Gastroesophageal sphincter (tissue), 4 donors: ENCODE results near the gene LIN28B. TPM values are rescaled to one million over a fixed set of nuclear protein-coding genes. Genes with fewer than 3 reads are reported as not detected.

Source experiments
- ATAC-seq: fragments of 150-250 bp; one replicate; pipeline ENCODE4 v1.9.1; 2016; ENCODE audit warnings: mild to moderate bottlenecking, moderate library complexity
- H3K27ac ChIP-seq, 4 donors: fragments of 200-600 bp; sonication (generic) in 3 of 4; 1 replicate in 3 of 4; 2 replicates in 1 of 4; pipeline ENCODE4 v1.5.1; 2016 to 2019
- H3K27me3 ChIP-seq: fragments of 200-600 bp; sonication (generic); one replicate; pipeline ENCODE4 v1.5.1; 2019
- H3K36me3 ChIP-seq, 2 donors: fragments of 200-600 bp; sonication (generic); one replicate each; pipeline ENCODE4 v1.5.1; 2019; ENCODE audit warnings: control low read depth in 1 of 2
- H3K4me1 ChIP-seq, 3 donors: fragments of 200-600 bp; sonication (generic); 1 replicate in 2 of 3; 2 replicates in 1 of 3; pipeline ENCODE4 v1.5.1; 2016 to 2019; ENCODE audit warnings: control low read depth in 2 of 3
- H3K4me3 ChIP-seq, 2 donors: fragments of 200-600 bp; sonication (generic); one replicate each; pipeline ENCODE4 v1.5.1; 2019; ENCODE audit warnings: mild to moderate bottlenecking in 1 of 2, moderate library complexity in 1 of 2
- H3K9me3 ChIP-seq, 3 donors: fragments of 200-600 bp; sonication (generic); one replicate each; pipeline ENCODE4 v1.5.1; 2017 to 2019; ENCODE audit warnings: control low read depth in 2 of 3
- CTCF ChIP-seq, 4 experiments: fragments of 200-600 bp in 2 of 4; fragments of 450-650 bp in 2 of 4; sonication (generic) in 1 of 4; IDR thresholded peaks; one replicate each; pipeline ENCODE4 v1.5.1; 2017 to 2019; ENCODE audit warnings: antibody characterized with exemption in 4 of 4, mild to moderate bottlenecking in 2 of 4, moderate library complexity in 2 of 4
- EP300 ChIP-seq: sonication (generic); formaldehyde crosslinking; IDR thresholded peaks from one replicate; pipeline ENCODE4 v1.6.1; 2017; ENCODE audit warnings: antibody characterized with exemption, mild to moderate bottlenecking
- POLR2A ChIP-seq, 2 donors: fragments of 450-650 bp; IDR thresholded peaks; one replicate each; pipeline ENCODE4 v1.6.1; 2017; ENCODE audit warnings: antibody characterized with exemption in 2 of 2, mild to moderate bottlenecking in 2 of 2, moderate library complexity in 1 of 2
- POLR2AphosphoS5 ChIP-seq: sonication (generic); formaldehyde crosslinking; IDR thresholded peaks from one replicate; pipeline ENCODE4 v1.6.1; 2017; ENCODE audit warnings: antibody characterized with exemption
- WGBS, 2 donors: methylation state at CpG; one replicate each; pipeline ENCODE4 v1.1.5; 2018; ENCODE audit warnings: low coverage in 1 of 2; 5-methylcytosine and 5-hydroxymethylcytosine counted together
- total RNA-seq, 4 donors: library from RNA; depleted of rRNA; stranded (reverse); fragments of >200 nt; gene quantifications; one replicate each; pipeline ENCODE4 v1.1.0, GENCODE V29; 2016

The LIN28B gene
- total RNA-seq, 4 donors from 2014 or later, result not detected

- Histone ChIP-seq H3K27ac (no peak overlapping the region), H3K4me3 (no peak overlapping the region), H3K9me3 (no peaks in the 10 kb centered on the region), H3K27me3 (no peaks in the 10 kb centered on the region), H3K4me1 (no peaks in the 10 kb centered on the region), H3K36me3 (no peaks in the 10 kb centered on the region)
- 30 to 51% methylated on average over 4 of the region's 4 CpGs for WGBS, 2 donors
- no peak for ATAC-seq
- TF ChIP-seq CTCF (IDR thresholded peaks at IDR 0.05), result no peak
- TF ChIP-seq EP300, result no peak
Measured at GRCh38 chr6:105028898-105029297, 72.0 kb downstream of the LIN28B start.

- no peak for ATAC-seq
- H3K4me1 ChIP-seq, result no peaks in the 10 kb centered on the region
- no peaks in the 10 kb centered on the region for H3K27me3 ChIP-seq
- no peaks in the 10 kb centered on the region for H3K9me3 ChIP-seq
- no peaks in the 10 kb centered on the region for H3K36me3 ChIP-seq
- TF ChIP-seq POLR2A (IDR thresholded peaks at IDR 0.05) (no peak), CTCF (IDR thresholded peaks at IDR 0.05) (no peak)
- WGBS, 2 donors, result 54 to 56% methylated on average over 2 of the region's 2 CpGs
- H3K4me3 ChIP-seq, result no peak overlapping the region
- H3K27ac ChIP-seq, result no peak overlapping the region
Measured at GRCh38 chr6:105029581-105029980, 72.7 kb downstream of the LIN28B start.

- Histone ChIP-seq H3K9me3 (no peaks in the 10 kb centered on the region), H3K36me3 (no peaks in the 10 kb centered on the region), H3K4me3 (no peak overlapping the region), H3K27ac (no peak overlapping the region), H3K4me1 (no peaks in the 10 kb centered on the region), H3K27me3 (no peaks in the 10 kb centered on the region)
- ATAC-seq, result no peak
- TF ChIP-seq POLR2A (IDR thresholded peaks at IDR 0.05) (no peak), CTCF (IDR thresholded peaks at IDR 0.05) (no peak), POLR2AphosphoS5 (no peak), EP300 (no peak)
- WGBS, 2 donors, result 77 to 90% methylated on average over 1 of the region's 1 CpG
Measured at GRCh38 chr6:105034470-105034869, 77.6 kb downstream of the LIN28B start.

GRCh38 chr6:105035299-105035698, 78.4 kb downstream of the LIN28B start:
- no peak overlapping the region for H3K4me3 ChIP-seq

GRCh38 chr6:105036351-105036750, 79.4 kb downstream of the LIN28B start:
- H3K27me3 ChIP-seq, result no peaks in the 10 kb centered on the region
- no peaks in the 10 kb centered on the region for H3K9me3 ChIP-seq
- H3K36me3 ChIP-seq, result no peaks in the 10 kb centered on the region
- WGBS, 2 donors, result 83% methylated on average over 1 of the region's 1 CpG; no CpG with 5 or more reads in 1 of the 2 donors
- H3K27ac ChIP-seq, result no peak overlapping the region
- TF ChIP-seq POLR2AphosphoS5 (no peak), EP300 (no peak), POLR2A (IDR thresholded peaks at IDR 0.05) (no peak), CTCF (IDR thresholded peaks at IDR 0.05) (no peak)
- H3K4me3 ChIP-seq, result no peak overlapping the region
- no peak for ATAC-seq
- no peaks in the 10 kb centered on the region for H3K4me1 ChIP-seq

More at GRCh38 chr6:105035299-105035698, 78.4 kb downstream of the LIN28B start:
- no peak for TF ChIP-seq POLR2AphosphoS5
- TF ChIP-seq POLR2A (IDR thresholded peaks at IDR 0.05), result no peak
- TF ChIP-seq CTCF (IDR thresholded peaks at IDR 0.05), result no peak
- TF ChIP-seq EP300, result no peak
- H3K4me1 ChIP-seq, result no peaks in the 10 kb centered on the region
- no peaks in the 10 kb centered on the region for H3K9me3 ChIP-seq
- H3K36me3 ChIP-seq, result no peaks in the 10 kb centered on the region
- no peaks in the 10 kb centered on the region for H3K27me3 ChIP-seq
- ATAC-seq, result no peak
- no peak overlapping the region for H3K27ac ChIP-seq
